ENCODE measurements around the gene RNASE9. TPM values are rescaled to one million over a fixed set of nuclear protein-coding genes. Genes with fewer than 3 reads are reported as not detected.
"Not testable (repeated sequence)": the region's sequence is repeated elsewhere in the genome, so short reads cannot be mapped to it uniquely, and the experiment has no call there.

Gene RNASE9
- polyA plus RNA-seq, 3 donors: not detected

GRCh38 chr14:20578325-20578724 is 17.5 kb upstream of the RNASE9 start:
- DNase-seq: no peak

GRCh38 chr14:20572382-20572990 is 11.6 kb upstream of the RNASE9 start:
- not testable (repeated sequence) for DNase-seq

GRCh38 chr14:20570720-20571119 is 9.9 kb upstream of the RNASE9 start:
- DNase-seq: not testable (repeated sequence)

- DNase-seq: not testable (repeated sequence)
Measured at GRCh38 chr14:20569865-20570264, 9.0 kb upstream of the RNASE9 start.

GRCh38 chr14:20569066-20569465 is 8.2 kb upstream of the RNASE9 start:
- no peak for DNase-seq

- no peak for DNase-seq
Measured at GRCh38 chr14:20568393-20568792, 7.5 kb upstream of the RNASE9 start.

GRCh38 chr14:20567199-20567598 is 6.4 kb upstream of the RNASE9 start:
- not testable (repeated sequence) for DNase-seq

- DNase-seq: no peak
Measured at GRCh38 chr14:20564501-20564997, 3.7 kb upstream of the RNASE9 start.

- DNase-seq: no peak
Measured at GRCh38 chr14:20563971-20564370, 3.1 kb upstream of the RNASE9 start.

- no peak for DNase-seq
Measured at GRCh38 chr14:20559461-20559904, 1.4 kb downstream of the RNASE9 start.

GRCh38 chr14:20557212-20557542 is 3.7 kb downstream of the RNASE9 start:
- DNase-seq: no peak

GRCh38 chr14:20556500-20557211 is 4.2 kb downstream of the RNASE9 start:
- DNase-seq: no peak

GRCh38 chr14:20555845-20556244 is 5.0 kb downstream of the RNASE9 start:
- no peak for DNase-seq

GRCh38 chr14:20553024-20553423 is 7.8 kb downstream of the RNASE9 start:
- no peak for DNase-seq

- DNase-seq: no peak
Measured at GRCh38 chr14:20551606-20552005, 9.2 kb downstream of the RNASE9 start.

- no peak for DNase-seq
Measured at GRCh38 chr14:20550926-20551325, 9.9 kb downstream of the RNASE9 start.

- DNase-seq: no peak
Measured at GRCh38 chr14:20548414-20549158, 12.3 kb downstream of the RNASE9 start.

- DNase-seq: no peak
Measured at GRCh38 chr14:20546877-20547276, 14.0 kb downstream of the RNASE9 start.

GRCh38 chr14:20539906-20540305 is 20.9 kb downstream of the RNASE9 start:
- DNase-seq: no peak

- peak; percentile 76 for DNase-seq
Measured at GRCh38 chr14:20530771-20531571, 29.9 kb downstream of the RNASE9 start.

GRCh38 chr14:20529806-20530205 is 31.0 kb downstream of the RNASE9 start:
- no peak for DNase-seq

GRCh38 chr14:20524027-20524426 is 36.8 kb downstream of the RNASE9 start:
- DNase-seq: no peak

Measured in renal pelvis (tissue), 4 donors.